Brain microvascular endothelial cell (primary cell): Measurements from ENCODE around the gene SYT7.

Experiments used
- DNase-seq: peaks from one replicate; pipeline ENCODE4 v3.0.0-alpha.2; 2020
- H3K27ac ChIP-seq: fragments of 250-450 bp; sonication (Bioruptor Pico); 2 replicates; pipeline ENCODE4 v1.5.1; 2020; ENCODE audit warnings: mild to moderate bottlenecking, moderate library complexity
- H3K27me3 ChIP-seq: fragments of 250-450 bp; sonication (Bioruptor Pico); replicated peaks from 2 replicates; pipeline ENCODE4 v1.5.1; 2020; ENCODE audit warnings: mild to moderate bottlenecking
- H3K36me3 ChIP-seq: fragments of 250-450 bp; sonication (Bioruptor Pico); replicated peaks from 2 replicates; pipeline ENCODE4 v1.5.1; 2020; ENCODE audit warnings: mild to moderate bottlenecking
- H3K4me3 ChIP-seq: 2 replicates; pipeline ENCODE4 v1.5.1; 2011; ENCODE audit warnings: low read depth, mild to moderate bottlenecking, control low read depth, low read length, moderate library complexity
- in situ Hi-C: cut with HindIII; loops from 2 replicates; pipeline ENCODE4 v1.10.0; 2017; ENCODE audit warnings: low sequenced_read_pairs, low pct_ligation_motif_present
- TF ChIP-seq, protein P1 (sequence below): IDR thresholded peaks from 2 replicates; pipeline ENCODE4 v1.5.1; 2011; ENCODE audit warnings: low read depth, mild to moderate bottlenecking, moderate library complexity, low read length, control low read depth, inconsistent platforms; ENCODE audit errors: missing control alignments

Gene SYT7

DNA sequence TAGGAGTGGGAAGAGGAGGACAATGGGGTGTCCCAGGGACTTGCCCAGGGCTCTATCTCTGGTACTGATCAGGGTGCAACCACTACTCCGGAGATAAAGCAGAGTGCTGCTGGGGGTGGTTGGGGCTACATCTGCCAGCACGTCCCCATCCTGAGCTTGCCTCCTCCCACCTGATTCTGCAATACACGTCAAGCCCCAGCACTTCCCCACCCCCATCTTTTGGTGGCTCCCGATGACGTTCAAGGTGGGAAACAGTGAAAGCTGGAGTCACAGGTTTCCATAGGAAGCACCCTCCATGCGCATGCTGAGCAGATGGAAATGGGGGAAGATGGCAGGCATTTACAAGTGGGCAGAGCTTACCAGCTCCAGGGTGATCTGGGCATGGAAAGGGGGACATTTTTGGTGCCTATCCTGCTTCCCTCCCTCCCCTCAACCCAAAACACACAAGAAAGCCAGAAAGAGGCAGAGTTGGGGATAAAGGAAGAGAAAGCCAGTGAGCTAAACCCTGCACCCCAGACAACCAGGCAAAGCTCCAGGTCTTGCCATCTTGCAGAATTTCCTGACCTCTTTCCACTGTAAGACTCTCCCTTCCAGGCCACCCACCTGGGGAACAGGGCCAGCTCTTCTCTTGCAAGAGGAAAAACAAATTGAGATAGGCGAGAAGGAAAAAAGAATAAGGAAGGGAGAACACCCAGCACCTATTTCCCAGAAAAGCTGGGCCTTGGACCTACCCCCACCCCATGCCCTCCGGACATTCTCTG, 15.8 kb downstream of the SYT7 start:
- peaks cover 16% of the 10 kb centered on the region for H3K27me3 ChIP-seq
- TF ChIP-seq, protein P1, sequence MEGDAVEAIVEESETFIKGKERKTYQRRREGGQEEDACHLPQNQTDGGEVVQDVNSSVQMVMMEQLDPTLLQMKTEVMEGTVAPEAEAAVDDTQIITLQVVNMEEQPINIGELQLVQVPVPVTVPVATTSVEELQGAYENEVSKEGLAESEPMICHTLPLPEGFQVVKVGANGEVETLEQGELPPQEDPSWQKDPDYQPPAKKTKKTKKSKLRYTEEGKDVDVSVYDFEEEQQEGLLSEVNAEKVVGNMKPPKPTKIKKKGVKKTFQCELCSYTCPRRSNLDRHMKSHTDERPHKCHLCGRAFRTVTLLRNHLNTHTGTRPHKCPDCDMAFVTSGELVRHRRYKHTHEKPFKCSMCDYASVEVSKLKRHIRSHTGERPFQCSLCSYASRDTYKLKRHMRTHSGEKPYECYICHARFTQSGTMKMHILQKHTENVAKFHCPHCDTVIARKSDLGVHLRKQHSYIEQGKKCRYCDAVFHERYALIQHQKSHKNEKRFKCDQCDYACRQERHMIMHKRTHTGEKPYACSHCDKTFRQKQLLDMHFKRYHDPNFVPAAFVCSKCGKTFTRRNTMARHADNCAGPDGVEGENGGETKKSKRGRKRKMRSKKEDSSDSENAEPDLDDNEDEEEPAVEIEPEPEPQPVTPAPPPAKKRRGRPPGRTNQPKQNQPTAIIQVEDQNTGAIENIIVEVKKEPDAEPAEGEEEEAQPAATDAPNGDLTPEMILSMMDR, result no peak

DNA sequence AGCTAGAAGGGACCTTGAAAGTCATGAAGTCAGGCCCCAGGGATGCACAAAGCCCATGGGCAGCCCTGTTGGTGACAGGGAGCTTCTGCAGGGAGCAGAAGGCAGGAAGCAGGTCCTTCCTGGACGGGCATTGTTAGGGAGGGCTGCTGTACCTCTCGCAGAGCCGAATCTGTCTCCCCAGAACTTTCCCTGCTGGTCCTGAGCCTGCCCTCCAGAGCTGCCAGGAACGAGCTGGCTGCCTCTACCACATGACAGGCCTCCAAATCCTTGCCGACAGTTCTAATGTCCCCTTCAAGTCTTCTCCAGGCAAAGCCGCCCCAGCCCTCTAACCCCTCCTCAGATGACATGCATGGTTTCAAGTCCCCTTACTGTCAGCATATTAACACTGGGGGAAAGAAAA, 20.1 kb downstream of the SYT7 start:
- H3K4me3 ChIP-seq, result no peak overlapping the region
- in situ Hi-C loops, result no loop called here
- no peak overlapping the region for H3K27ac ChIP-seq
- no peaks in the 10 kb centered on the region for H3K36me3 ChIP-seq
- TF ChIP-seq, protein P1, result no peak
- H3K27me3 ChIP-seq, result peaks cover 32% of the 10 kb centered on the region
- no peak for DNase-seq

More for the DNA sequence above, 15.8 kb downstream of the SYT7 start:
- no peaks in the 10 kb centered on the region for H3K36me3 ChIP-seq
- no peak overlapping the region for H3K4me3 ChIP-seq
- in situ Hi-C loops, result no loop called here
- H3K27ac ChIP-seq, result no peak overlapping the region
- no peak for DNase-seq

DNA sequence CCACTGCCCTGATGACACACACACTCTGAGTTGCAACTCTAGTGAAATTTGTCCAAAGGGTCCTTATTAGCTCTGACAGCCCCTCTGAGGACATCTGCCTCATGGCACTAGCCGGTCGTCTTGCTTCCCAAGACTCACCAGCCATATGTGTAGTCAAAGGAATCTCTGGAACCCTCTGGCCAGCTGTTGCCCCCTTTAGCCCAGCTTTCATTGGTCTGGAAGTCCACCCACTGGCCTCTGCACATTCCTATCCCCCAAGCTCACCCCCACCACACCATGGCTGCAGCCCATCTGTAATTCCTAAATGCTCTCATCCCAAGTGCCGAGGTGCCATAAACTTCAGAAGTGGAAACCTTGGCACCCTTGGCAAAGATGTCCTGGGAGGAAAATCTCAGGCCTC, 24.3 kb downstream of the SYT7 start:
- DNase-seq, result no peak
- H3K36me3 ChIP-seq, result no peaks in the 10 kb centered on the region
- H3K27ac ChIP-seq, result no peak overlapping the region
- peaks cover 63% of the 10 kb centered on the region for H3K27me3 ChIP-seq
- in situ Hi-C loops, result no loop called here
- H3K4me3 ChIP-seq, result no peak overlapping the region
- TF ChIP-seq, protein P1, result no peak

DNA sequence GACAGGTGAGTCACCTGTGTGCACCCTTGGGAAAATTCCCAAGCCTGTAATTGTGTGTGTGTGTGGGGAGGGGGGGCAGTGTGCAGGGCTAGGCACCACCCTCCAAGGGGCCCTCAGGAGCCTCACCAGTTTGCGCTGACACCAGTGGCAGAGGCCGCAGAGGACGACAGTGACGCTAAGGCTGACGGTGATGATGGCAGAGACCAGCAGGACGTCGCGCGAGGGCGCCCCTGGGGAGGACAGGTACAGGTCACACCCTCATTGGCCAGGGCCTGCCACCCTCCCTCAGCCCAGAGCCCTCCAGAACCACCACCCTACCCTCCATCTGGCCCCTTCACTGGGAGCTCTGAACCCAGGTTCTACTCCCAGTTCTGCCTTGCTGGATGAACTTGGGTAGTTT, 24.9 kb downstream of the SYT7 start:
- no peak overlapping the region for H3K27ac ChIP-seq
- peaks cover 60% of the 10 kb centered on the region for H3K27me3 ChIP-seq
- no peak overlapping the region for H3K4me3 ChIP-seq
- TF ChIP-seq, protein P1, result no peak
- no peaks in the 10 kb centered on the region for H3K36me3 ChIP-seq
- no peak for DNase-seq
- in situ Hi-C loops, result no loop called here

DNA sequence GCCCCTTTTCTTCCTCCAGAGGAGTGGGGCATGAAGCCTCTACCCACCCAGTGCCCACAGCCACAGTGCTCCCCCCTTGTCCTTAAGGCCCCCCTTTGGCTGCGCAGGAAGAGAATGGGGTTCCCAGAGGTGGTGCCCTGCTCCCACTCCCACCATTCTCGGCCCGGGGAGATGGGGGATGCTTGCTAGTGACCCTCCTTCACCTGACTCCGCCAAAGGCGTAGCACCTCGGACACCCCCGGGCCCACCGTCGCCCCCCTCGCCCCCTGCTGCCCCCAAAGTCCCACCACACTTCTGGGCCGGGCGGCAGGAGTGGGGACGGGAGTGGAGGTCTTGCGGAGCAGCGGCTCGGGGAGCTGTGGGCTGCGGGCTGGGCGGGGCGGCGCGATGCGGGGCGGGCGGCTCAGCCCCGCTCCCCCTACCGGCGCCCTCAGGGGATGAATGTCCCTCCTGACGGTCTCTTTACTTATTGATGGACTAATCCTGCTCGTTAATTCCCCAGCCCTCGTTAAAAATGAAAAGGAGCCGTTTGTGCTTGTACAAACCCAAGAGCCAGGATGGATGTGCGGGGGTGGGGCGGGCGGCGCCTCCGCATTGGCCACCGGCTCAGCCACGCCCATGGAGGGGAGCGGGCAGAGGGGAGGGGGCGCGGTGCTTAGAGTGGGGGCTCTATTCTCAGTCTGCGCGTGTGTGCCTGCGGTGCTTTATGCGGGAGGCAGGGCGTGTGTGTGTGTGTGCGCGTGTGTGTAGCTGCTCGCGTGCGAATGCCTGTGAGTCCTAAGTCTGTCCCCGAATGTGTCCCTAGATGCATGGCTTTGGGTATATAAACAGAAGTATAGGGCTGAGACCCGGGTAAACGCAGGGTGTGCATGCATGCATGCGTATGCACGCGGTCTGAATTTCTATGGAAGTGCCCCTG, 25.6 kb downstream of the SYT7 start:
- Histone ChIP-seq H3K27ac (no peak overlapping the region), H3K27me3 (peaks cover 55% of the 10 kb centered on the region), H3K36me3 (no peaks in the 10 kb centered on the region), H3K4me3 (no peak overlapping the region)
- in situ Hi-C loops, result no loop called here
- no peak for DNase-seq
- TF ChIP-seq, protein P1, result peak; percentile 43
